ENCODE data around the gene ATP6V0A1. TPM values are rescaled to one million over a fixed set of nuclear protein-coding genes. Genes with fewer than 3 reads are reported as not detected.

The ATP6V0A1 gene
- total RNA-seq, 2 donors from 2014 or later: 63.2 to 95.6 TPM

DNA sequence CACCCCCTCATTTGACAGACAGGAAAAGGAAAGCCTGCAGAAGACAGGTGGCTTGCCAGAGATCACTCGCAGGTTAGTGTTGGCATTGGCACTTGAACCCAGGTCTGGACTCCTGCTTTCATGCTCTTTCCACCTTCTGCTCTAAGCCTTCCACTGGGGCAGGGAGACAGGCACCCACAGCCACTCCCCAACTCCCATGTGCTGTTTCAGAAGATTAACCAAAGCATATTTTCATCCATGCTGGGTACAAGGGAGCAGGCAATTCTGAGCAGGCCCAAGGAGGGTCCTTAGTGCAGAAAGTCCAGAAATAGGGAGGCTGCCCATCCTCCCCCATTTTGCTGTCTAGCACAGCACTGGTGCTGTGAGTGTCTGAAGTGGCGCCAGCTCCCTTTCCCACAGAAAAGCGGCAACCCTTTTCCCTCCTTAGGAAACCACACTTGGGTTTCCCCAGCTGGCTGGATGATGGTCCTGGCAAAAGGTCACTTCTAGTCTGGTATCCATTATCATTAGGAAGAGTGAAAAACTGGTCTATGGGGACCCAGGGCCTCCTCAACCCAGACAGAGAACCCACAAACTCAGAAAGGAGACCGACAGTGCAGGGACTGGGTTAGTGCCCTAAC, 33.6 kb upstream of the ATP6V0A1 start:
- no peak overlapping the region for H3K4me3 ChIP-seq
- H3K27ac ChIP-seq: peak overlapping the region in 1 of 2 donors; percentile 11
- H3K27me3 ChIP-seq (replicated peaks; ENCODE audit: insufficient read depth): no peaks in the 10 kb centered on the region
- DNase-seq (ENCODE audit: low spot score): no peak
- peaks cover 7 to 31% of the 10 kb centered on the region in 2 donors for H3K4me1 ChIP-seq (ENCODE audit: control insufficient read depth in 1 of 2, low read depth in 2 of 2)
- no peaks in the 10 kb centered on the region for H3K36me3 ChIP-seq
- no peaks in the 10 kb centered on the region for H3K9me3 ChIP-seq
- TF ChIP-seq, protein P1, sequence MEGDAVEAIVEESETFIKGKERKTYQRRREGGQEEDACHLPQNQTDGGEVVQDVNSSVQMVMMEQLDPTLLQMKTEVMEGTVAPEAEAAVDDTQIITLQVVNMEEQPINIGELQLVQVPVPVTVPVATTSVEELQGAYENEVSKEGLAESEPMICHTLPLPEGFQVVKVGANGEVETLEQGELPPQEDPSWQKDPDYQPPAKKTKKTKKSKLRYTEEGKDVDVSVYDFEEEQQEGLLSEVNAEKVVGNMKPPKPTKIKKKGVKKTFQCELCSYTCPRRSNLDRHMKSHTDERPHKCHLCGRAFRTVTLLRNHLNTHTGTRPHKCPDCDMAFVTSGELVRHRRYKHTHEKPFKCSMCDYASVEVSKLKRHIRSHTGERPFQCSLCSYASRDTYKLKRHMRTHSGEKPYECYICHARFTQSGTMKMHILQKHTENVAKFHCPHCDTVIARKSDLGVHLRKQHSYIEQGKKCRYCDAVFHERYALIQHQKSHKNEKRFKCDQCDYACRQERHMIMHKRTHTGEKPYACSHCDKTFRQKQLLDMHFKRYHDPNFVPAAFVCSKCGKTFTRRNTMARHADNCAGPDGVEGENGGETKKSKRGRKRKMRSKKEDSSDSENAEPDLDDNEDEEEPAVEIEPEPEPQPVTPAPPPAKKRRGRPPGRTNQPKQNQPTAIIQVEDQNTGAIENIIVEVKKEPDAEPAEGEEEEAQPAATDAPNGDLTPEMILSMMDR (IDR thresholded peaks at IDR 0.05): no peak
- no peak for ATAC-seq (ENCODE audit: insufficient number of reproducible peaks, low FRiP score, low read depth)

- H3K27ac ChIP-seq: peak overlapping the region; percentile 31 to 55
- H3K4me3 ChIP-seq: no peak overlapping the region
- TF ChIP-seq, protein P1 (IDR thresholded peaks at IDR 0.05): peak; percentile 75
- peak; percentile 50 for DNase-seq (ENCODE audit: low spot score)
- H3K36me3 ChIP-seq: no peaks in the 10 kb centered on the region
- peaks cover 5 to 22% of the 10 kb centered on the region in 2 donors for H3K4me1 ChIP-seq (ENCODE audit: control insufficient read depth in 1 of 2, low read depth in 2 of 2)
- no peaks in the 10 kb centered on the region for H3K9me3 ChIP-seq
- peak; percentile 50 for ATAC-seq (ENCODE audit: insufficient number of reproducible peaks, low FRiP score, low read depth)
- no peaks in the 10 kb centered on the region for H3K27me3 ChIP-seq (replicated peaks; ENCODE audit: insufficient read depth)
These were observed 30.3 kb upstream of the ATP6V0A1 start for GRCh38 chr17:42428141-42428944.

DNA sequence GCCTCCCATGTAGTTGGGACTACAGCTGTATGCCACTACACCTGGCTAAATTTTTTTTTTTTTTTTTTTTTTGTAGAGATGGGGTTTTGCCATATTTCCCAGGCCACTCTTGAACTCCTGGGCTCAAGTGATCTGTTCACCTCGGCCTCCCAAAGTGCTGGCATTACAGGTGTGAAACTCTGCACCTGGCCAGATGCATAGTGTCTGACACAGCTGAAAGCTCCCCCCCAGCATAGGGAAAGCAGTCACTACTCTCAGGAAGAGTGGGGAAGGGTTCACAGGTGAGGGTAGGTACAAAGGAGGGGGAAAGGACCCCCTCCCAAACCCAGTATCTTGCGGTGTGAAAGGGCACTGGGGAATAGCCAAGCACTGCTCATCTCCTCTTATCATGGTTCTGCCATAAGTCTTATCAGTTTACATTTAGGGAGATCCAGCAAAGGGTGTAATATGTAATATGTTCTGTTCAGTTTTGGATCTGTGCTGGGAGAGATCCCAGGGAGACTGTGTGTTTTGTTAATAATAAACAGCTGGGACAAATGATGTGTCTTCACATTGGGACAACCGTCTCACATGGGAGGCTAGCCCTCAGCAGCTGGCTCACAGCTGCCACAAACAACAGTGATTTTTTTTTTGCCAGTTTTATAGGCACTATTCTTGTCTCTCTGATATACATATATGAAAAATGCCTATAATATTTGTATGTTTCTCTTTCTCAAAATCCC, 28.8 kb upstream of the ATP6V0A1 start:
- Histone ChIP-seq H3K36me3 (no peaks in the 10 kb centered on the region), H3K27me3 (replicated peaks; ENCODE audit: insufficient read depth) (no peaks in the 10 kb centered on the region), H3K4me1 (ENCODE audit: control insufficient read depth in 1 of 2, low read depth in 2 of 2) (peaks cover 0 to 13% of the 10 kb centered on the region in 2 donors), H3K9me3 (no peaks in the 10 kb centered on the region), H3K27ac (no peak overlapping the region), H3K4me3 (no peak overlapping the region)
- DNase-seq (ENCODE audit: low spot score) (no peak), ATAC-seq (ENCODE audit: insufficient number of reproducible peaks, low FRiP score, low read depth) (no peak)
- TF ChIP-seq, protein P1 (IDR thresholded peaks at IDR 0.05): no peak

DNA sequence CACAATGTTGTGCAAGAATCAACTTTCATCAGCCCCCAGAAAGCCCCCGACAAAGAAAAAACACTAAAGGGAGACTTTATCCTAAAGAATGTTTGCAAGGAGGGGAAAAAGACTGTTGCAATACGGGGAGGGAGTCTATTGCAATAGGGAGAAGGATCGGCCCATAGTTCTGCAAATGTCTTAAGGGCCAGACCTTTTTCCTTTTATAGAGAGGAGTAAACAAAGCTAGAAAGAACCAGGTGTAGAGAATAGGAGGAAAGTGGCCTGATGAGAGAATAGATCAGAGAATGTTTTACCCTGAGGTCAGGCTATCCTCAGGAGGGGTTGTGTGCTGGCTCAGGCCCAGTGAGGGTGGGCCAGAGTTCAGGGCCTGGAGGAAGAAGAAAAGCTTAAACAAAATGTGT, 26.9 kb upstream of the ATP6V0A1 start:
- Histone ChIP-seq H3K27me3 (replicated peaks; ENCODE audit: insufficient read depth) (no peaks in the 10 kb centered on the region), H3K4me1 (ENCODE audit: control insufficient read depth in 1 of 2, low read depth in 2 of 2) (peaks cover 2 to 8% of the 10 kb centered on the region in 2 donors), H3K36me3 (no peaks in the 10 kb centered on the region), H3K4me3 (no peak overlapping the region), H3K27ac (no peak overlapping the region), H3K9me3 (no peaks in the 10 kb centered on the region)
- TF ChIP-seq, protein P1 (IDR thresholded peaks at IDR 0.05): no peak
- no peak for DNase-seq (ENCODE audit: low spot score)
- ATAC-seq (ENCODE audit: insufficient number of reproducible peaks, low FRiP score, low read depth): no peak

DNA sequence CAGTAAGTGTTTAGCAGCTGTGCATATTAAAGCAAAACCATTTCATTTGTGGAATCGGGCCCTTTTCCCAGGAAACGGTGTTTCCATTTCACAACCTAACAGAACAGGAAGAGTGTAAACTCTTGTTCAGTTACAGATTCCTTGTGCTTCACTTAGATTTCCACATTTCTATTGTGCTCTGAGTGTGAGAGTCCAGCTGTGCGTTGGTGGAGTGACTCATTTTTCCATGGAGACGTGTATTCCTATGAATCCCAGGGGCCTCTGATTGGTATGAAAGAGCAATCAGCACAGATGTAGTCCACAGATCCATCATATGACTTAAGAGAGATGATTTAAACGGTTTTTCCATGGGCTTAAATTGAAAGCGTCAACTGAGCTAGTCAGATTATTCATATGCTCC, 22.3 kb upstream of the ATP6V0A1 start:
- TF ChIP-seq, protein P1 (IDR thresholded peaks at IDR 0.05): no peak
- H3K27ac ChIP-seq: peak overlapping the region in 1 of 2 donors; percentile 56
- DNase-seq (ENCODE audit: low spot score): no peak

More for the DNA sequence above, 22.3 kb upstream of the ATP6V0A1 start:
- H3K4me1 ChIP-seq (ENCODE audit: control insufficient read depth in 1 of 2, low read depth in 2 of 2): peaks cover 0 to 3% of the 10 kb centered on the region in 2 donors
- H3K27me3 ChIP-seq (replicated peaks; ENCODE audit: insufficient read depth): no peaks in the 10 kb centered on the region
- no peaks in the 10 kb centered on the region for H3K9me3 ChIP-seq
- H3K36me3 ChIP-seq: no peaks in the 10 kb centered on the region
- peak; percentile 65 for ATAC-seq (ENCODE audit: insufficient number of reproducible peaks, low FRiP score, low read depth)
- no peak overlapping the region for H3K4me3 ChIP-seq

Data from thoracic aorta (tissue), 2 donors.